Gastroesophageal sphincter (tissue), 3 donors: Measurements from ENCODE around the gene NLGN1.

Source experiments
- CTCF ChIP-seq, 4 experiments: fragments of 200-600 bp in 2 of 4; fragments of 450-650 bp in 2 of 4; sonication (generic) in 1 of 4; IDR thresholded peaks; one replicate each; pipeline ENCODE4 v1.5.1; 2017 to 2019; ENCODE audit warnings: antibody characterized with exemption in 4 of 4, mild to moderate bottlenecking in 2 of 4, moderate library complexity in 2 of 4
- EP300 ChIP-seq: sonication (generic); formaldehyde crosslinking; IDR thresholded peaks from one replicate; pipeline ENCODE4 v1.6.1; 2017; ENCODE audit warnings: antibody characterized with exemption, mild to moderate bottlenecking

- TF ChIP-seq CTCF (IDR thresholded peaks at IDR 0.05): no peak
- no peak for TF ChIP-seq EP300
These were observed 734.5 kb downstream of the NLGN1 start for GRCh38 chr3:174132006-174132405.
